HG03520 (cell line): ENCODE data around the gene RIMS4.

Experiments used
- ATAC-seq: cut with Tn5 transposase; IDR thresholded peaks from one replicate; pipeline ENCODE4 v1.9.1; 2021; ENCODE audit warnings: mild to moderate bottlenecking, moderate library complexity; ENCODE audit not compliant: unreplicated experiment

RIMS4 gene

GRCh38 chr20:44810391-44811149, at the start of gene RIMS4:
RIMS4 (minus strand) TSS chr20:44810546; CDS start chr20:44810271, 275 bp downstream.
- ATAC-seq: no peak

GRCh38 chr20:44858606-44859360, 48.4 kb upstream of the RIMS4 start:
- ATAC-seq: no peak

GRCh38 chr20:44856856-44857448, 46.6 kb upstream of the RIMS4 start:
- no peak for ATAC-seq

- ATAC-seq: no peak
These were observed 46.1 kb upstream of the RIMS4 start for GRCh38 chr20:44856442-44856841.

GRCh38 chr20:44851545-44851944, 41.2 kb upstream of the RIMS4 start:
- ATAC-seq: no peak

GRCh38 chr20:44850837-44851236, 40.5 kb upstream of the RIMS4 start:
- ATAC-seq: no peak

- ATAC-seq: no peak
These were observed 39.9 kb upstream of the RIMS4 start for GRCh38 chr20:44850272-44850671.

GRCh38 chr20:44849703-44850102, 39.4 kb upstream of the RIMS4 start:
- ATAC-seq: no peak

GRCh38 chr20:44848254-44849015, 38.1 kb upstream of the RIMS4 start:
- no peak for ATAC-seq

- ATAC-seq: no peak
These were observed 33.5 kb upstream of the RIMS4 start for GRCh38 chr20:44843876-44844275.

GRCh38 chr20:44841955-44842354, 31.6 kb upstream of the RIMS4 start:
- ATAC-seq: no peak

- no peak for ATAC-seq
These were observed 30.5 kb upstream of the RIMS4 start for GRCh38 chr20:44840826-44841225.

- no peak for ATAC-seq
These were observed 29.1 kb upstream of the RIMS4 start for GRCh38 chr20:44839481-44839880.

- no peak for ATAC-seq
These were observed 28.2 kb upstream of the RIMS4 start for GRCh38 chr20:44838521-44838920.

- ATAC-seq: no peak
These were observed 27.6 kb upstream of the RIMS4 start for GRCh38 chr20:44837946-44838345.

- no peak for ATAC-seq
These were observed 26.3 kb upstream of the RIMS4 start for GRCh38 chr20:44836601-44837120.

- no peak for ATAC-seq
These were observed 25.4 kb upstream of the RIMS4 start for GRCh38 chr20:44835661-44836221.

GRCh38 chr20:44835116-44835515, 24.8 kb upstream of the RIMS4 start:
- ATAC-seq: no peak

GRCh38 chr20:44834693-44835092, 24.3 kb upstream of the RIMS4 start:
- no peak for ATAC-seq

- ATAC-seq: no peak
These were observed 23.1 kb upstream of the RIMS4 start for GRCh38 chr20:44833437-44833836.

- ATAC-seq: no peak
These were observed 22.4 kb upstream of the RIMS4 start for GRCh38 chr20:44832724-44833123.
